Gastroesophageal sphincter (tissue), 3 donors: ENCODE measurements around the gene HEATR1.

ENCODE experiments used
- CTCF ChIP-seq, 4 experiments: fragments of 200-600 bp in 2 of 4; fragments of 450-650 bp in 2 of 4; sonication (generic) in 1 of 4; IDR thresholded peaks; one replicate each; pipeline ENCODE4 v1.5.1; 2017 to 2019; ENCODE audit warnings: antibody characterized with exemption in 4 of 4, mild to moderate bottlenecking in 2 of 4, moderate library complexity in 2 of 4
- EP300 ChIP-seq: sonication (generic); formaldehyde crosslinking; IDR thresholded peaks from one replicate; pipeline ENCODE4 v1.6.1; 2017; ENCODE audit warnings: antibody characterized with exemption, mild to moderate bottlenecking
- POLR2A ChIP-seq, 2 donors: fragments of 450-650 bp; IDR thresholded peaks; one replicate each; pipeline ENCODE4 v1.6.1; 2017; ENCODE audit warnings: antibody characterized with exemption in 2 of 2, mild to moderate bottlenecking in 2 of 2, moderate library complexity in 1 of 2

- no peak for TF ChIP-seq POLR2A (IDR thresholded peaks at IDR 0.05)
- no peak for TF ChIP-seq CTCF (IDR thresholded peaks at IDR 0.05)
- no peak for TF ChIP-seq EP300
Measured at GRCh38 chr1:236508593-236509027, 95.7 kb downstream of the HEATR1 start.
